GM21423 (cell line): ENCODE data around the gene NHERF2.

Experiments
- ATAC-seq: cut with Tn5 transposase; IDR thresholded peaks from one replicate; pipeline ENCODE4 v1.9.1; 2021; ENCODE audit warnings: mild to moderate bottlenecking, moderate library complexity; ENCODE audit not compliant: unreplicated experiment

The NHERF2 gene

GRCh38 chr16:2079311-2079800 lies 52.7 kb downstream of the NHERF2 start:
- ATAC-seq: no peak

- ATAC-seq: no peak
These were observed 53.3 kb downstream of the NHERF2 start for GRCh38 chr16:2079991-2080390.

- no peak for ATAC-seq
These were observed 54.7 kb downstream of the NHERF2 start for GRCh38 chr16:2081201-2082084.

- no peak for ATAC-seq
These were observed 55.7 kb downstream of the NHERF2 start for GRCh38 chr16:2082171-2082982.

GRCh38 chr16:2082983-2083364 lies 56.3 kb downstream of the NHERF2 start:
- no peak for ATAC-seq

- ATAC-seq: no peak
These were observed 56.7 kb downstream of the NHERF2 start for GRCh38 chr16:2083409-2083808.

GRCh38 chr16:2083876-2084780 lies 57.4 kb downstream of the NHERF2 start:
- ATAC-seq: no peak

- no peak for ATAC-seq
These were observed 58.4 kb downstream of the NHERF2 start for GRCh38 chr16:2084895-2085625.

- no peak for ATAC-seq
These were observed 59.0 kb downstream of the NHERF2 start for GRCh38 chr16:2085669-2086068.

- no peak for ATAC-seq
These were observed 59.5 kb downstream of the NHERF2 start for GRCh38 chr16:2086106-2086742.

- no peak for ATAC-seq
These were observed 60.4 kb downstream of the NHERF2 start for GRCh38 chr16:2086812-2087747.

GRCh38 chr16:2087748-2088631 lies 61.3 kb downstream of the NHERF2 start:
- ATAC-seq: no peak
